DOHH2 (cell line): ENCODE data around the gene NUDT14.

Experiments
- EZH2phosphoT487 ChIP-seq: fragments of 200-600 bp; sonication (generic); IDR thresholded peaks from 2 replicates; pipeline ENCODE4 v1.6.1; 2017; ENCODE audit warnings: borderline replicate concordance, mild to moderate bottlenecking, antibody characterized with exemption, low read length, moderate library complexity, mixed read lengths
- TF ChIP-seq, protein P1 (sequence below): fragments of 200-600 bp; sonication (generic); IDR thresholded peaks from one replicate; pipeline ENCODE4 v1.5.1; 2014; ENCODE audit warnings: antibody characterized with exemption, mild to moderate bottlenecking, low read depth, low read length; ENCODE audit not compliant: poor library complexity, severe bottlenecking

DNA sequence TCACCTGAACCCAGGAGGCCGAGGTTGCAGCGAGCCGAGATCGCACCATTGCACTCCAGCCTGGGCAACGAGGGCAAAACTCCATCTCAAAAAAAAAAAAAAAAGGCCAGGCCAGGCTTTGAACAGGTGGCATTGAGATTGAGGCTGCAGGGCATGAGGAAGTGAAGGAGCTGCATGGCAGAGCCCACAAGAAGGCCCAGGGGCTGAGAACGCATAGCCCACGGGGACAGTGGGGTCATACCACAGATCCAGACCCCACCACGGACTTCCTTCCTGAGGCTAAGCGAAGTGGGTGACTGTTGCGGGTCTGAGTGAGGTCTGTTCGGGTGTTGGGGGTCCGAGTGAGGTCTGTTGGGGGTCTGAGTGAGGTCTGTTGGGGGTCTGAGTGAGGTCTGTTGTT lies 20.3 kb downstream of the NUDT14 start:
- no peak for TF ChIP-seq EZH2phosphoT487
- TF ChIP-seq, protein P1, sequence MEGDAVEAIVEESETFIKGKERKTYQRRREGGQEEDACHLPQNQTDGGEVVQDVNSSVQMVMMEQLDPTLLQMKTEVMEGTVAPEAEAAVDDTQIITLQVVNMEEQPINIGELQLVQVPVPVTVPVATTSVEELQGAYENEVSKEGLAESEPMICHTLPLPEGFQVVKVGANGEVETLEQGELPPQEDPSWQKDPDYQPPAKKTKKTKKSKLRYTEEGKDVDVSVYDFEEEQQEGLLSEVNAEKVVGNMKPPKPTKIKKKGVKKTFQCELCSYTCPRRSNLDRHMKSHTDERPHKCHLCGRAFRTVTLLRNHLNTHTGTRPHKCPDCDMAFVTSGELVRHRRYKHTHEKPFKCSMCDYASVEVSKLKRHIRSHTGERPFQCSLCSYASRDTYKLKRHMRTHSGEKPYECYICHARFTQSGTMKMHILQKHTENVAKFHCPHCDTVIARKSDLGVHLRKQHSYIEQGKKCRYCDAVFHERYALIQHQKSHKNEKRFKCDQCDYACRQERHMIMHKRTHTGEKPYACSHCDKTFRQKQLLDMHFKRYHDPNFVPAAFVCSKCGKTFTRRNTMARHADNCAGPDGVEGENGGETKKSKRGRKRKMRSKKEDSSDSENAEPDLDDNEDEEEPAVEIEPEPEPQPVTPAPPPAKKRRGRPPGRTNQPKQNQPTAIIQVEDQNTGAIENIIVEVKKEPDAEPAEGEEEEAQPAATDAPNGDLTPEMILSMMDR: no peak
